Suprapubic skin (tissue), 4 donors: ENCODE measurements around the gene B3GALNT2.

Experiments
- EP300 ChIP-seq: sonication (generic); formaldehyde crosslinking; IDR thresholded peaks from one replicate; pipeline ENCODE4 v1.6.1; 2017; ENCODE audit warnings: antibody characterized with exemption
- POLR2A ChIP-seq, 2 donors: fragments of 450-650 bp; IDR thresholded peaks; one replicate each; pipeline ENCODE4 v1.6.1; 2017; ENCODE audit warnings: antibody characterized with exemption in 2 of 2, mild to moderate bottlenecking in 2 of 2, moderate library complexity in 2 of 2
- POLR2AphosphoS5 ChIP-seq, 3 donors: sonication (generic); formaldehyde crosslinking; IDR thresholded peaks; one replicate each; pipeline ENCODE4 v1.6.1; 2017; ENCODE audit warnings: antibody characterized with exemption in 3 of 3
- TF ChIP-seq, protein P1 (sequence below), 2 donors: fragments of 200-600 bp in 1 of 2; fragments of 450-650 bp in 1 of 2; sonication (generic) in 1 of 2; IDR thresholded peaks; one replicate each; pipeline ENCODE4 v1.5.1; 2016 to 2019; ENCODE audit warnings: antibody characterized with exemption in 2 of 2, mild to moderate bottlenecking in 1 of 2, moderate library complexity in 1 of 2

DNA sequence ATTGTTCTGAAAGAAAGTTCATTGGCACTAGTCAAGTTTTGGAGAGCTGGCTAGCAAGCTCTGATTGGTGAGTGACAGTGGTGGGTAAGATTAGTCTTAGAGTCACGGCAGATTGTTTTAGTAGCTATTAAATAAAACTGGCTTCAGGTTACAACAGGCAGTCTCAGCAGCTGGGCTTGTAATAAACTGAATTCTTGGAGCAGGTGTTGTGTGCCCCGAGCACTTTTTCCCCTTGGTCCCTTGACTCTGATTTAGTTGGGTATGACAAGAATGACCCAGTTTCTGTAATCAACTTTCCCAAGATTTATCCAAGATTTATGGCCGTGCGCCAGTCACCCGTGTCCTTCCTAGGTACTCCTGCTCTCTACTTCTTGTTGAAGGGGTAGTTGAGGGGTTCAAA, 96.8 kb downstream of the B3GALNT2 start:
- TF ChIP-seq, protein P1, sequence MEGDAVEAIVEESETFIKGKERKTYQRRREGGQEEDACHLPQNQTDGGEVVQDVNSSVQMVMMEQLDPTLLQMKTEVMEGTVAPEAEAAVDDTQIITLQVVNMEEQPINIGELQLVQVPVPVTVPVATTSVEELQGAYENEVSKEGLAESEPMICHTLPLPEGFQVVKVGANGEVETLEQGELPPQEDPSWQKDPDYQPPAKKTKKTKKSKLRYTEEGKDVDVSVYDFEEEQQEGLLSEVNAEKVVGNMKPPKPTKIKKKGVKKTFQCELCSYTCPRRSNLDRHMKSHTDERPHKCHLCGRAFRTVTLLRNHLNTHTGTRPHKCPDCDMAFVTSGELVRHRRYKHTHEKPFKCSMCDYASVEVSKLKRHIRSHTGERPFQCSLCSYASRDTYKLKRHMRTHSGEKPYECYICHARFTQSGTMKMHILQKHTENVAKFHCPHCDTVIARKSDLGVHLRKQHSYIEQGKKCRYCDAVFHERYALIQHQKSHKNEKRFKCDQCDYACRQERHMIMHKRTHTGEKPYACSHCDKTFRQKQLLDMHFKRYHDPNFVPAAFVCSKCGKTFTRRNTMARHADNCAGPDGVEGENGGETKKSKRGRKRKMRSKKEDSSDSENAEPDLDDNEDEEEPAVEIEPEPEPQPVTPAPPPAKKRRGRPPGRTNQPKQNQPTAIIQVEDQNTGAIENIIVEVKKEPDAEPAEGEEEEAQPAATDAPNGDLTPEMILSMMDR (IDR thresholded peaks at IDR 0.05) = no peak
- TF ChIP-seq POLR2A (IDR thresholded peaks at IDR 0.05) (no peak), POLR2AphosphoS5 (IDR thresholded peaks at IDR 0.05) (no peak), EP300 (no peak)
